Measurements from ENCODE around the gene CTSS.

CTSS gene

DNA sequence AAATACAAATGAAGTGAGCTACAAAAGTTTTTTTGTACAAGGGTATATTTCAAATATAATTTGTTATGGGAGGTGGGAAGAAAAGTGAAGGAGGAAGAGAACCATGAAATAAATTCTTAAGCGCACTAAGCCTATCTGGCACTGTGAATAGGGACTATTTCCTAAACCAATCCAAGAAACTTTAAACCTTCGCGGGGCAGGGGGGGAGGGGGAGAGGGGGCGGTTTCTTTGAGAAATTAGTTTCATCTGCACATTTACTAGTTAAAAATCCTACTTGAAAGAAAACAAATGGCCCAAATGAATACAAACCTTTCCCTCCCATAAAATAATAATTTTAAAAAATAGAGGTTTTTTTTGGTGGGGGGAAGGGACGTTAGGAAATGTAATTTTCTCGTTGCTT lies 69.0 kb downstream of the CTSS start:
- no peak for DNase-seq

DNA sequence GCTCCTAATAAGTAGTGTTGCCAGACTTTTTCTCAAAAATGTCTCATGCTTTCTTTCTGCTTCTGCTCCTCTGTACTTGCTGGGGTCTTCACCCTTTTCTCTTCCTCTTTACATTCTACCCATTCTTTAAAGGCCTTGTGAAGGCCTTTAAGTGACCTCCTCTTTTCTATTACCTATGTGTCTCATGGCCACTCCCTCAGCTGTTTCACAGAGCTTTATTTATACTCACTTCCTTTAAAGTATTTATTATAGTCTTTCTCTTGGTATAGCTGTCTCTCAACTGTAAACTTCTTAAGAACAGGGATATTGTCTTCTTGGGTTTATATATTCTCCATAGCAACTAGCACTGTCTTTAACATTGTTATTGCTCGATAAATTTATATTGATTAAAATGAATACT lies 69.4 kb downstream of the CTSS start:
- DNase-seq = no peak

DNA sequence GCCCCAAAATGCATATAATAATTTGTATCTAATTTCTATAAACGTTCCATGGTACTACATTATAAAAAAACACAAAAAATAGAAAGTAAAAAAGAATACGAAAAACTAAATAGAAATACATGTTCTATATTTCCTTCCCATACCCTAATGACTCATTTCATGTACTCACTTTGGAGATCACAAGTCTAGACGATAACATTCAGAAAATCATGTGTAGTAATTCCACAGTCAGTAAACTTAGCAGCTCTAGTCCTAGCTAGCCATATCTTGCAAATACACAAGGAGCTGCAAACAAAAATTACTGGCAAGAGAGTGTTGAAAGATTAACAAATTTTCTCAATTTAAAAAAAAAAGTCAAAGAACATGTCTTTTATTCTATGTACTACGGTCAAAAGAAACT lies 70.0 kb downstream of the CTSS start:
- no peak for DNase-seq

DNA sequence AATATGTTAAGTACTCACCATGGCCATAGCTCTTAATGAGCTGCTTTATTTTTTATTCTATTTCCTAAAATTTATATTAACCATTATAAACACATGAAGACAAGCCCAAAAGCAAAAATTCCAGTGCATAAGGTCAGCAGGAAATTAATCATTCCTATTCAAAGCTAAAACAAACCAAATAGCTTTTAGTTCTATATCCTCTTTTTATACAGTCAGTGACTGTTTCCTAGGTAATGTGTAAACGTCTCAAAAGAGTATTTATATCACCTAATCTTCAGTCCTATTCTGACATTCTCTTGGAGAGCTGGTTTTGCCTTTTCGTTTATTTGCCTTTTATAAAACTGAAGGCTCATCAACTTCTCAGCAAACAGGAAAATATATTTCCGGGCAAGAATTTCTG lies 72.9 kb downstream of the CTSS start:
- no peak for DNase-seq

DNA sequence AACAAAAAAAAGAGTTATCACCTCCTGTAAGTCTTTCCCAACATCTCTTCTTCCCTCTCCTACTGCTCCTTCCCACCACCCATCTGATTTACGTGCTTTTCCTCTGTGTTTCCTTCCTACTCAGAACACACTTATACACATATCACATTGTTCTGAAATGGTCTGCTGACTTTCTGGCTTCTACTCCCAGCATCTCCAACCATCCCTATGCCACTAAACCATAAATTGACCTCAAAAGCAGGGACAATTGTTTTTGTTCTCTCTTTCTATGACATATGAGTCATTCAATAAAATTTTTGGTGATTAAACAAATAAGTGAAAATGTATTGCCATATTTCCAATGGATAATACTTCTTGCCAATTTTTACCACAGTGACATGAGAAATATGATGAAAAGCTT lies 76.8 kb downstream of the CTSS start:
- no peak for DNase-seq

DNA sequence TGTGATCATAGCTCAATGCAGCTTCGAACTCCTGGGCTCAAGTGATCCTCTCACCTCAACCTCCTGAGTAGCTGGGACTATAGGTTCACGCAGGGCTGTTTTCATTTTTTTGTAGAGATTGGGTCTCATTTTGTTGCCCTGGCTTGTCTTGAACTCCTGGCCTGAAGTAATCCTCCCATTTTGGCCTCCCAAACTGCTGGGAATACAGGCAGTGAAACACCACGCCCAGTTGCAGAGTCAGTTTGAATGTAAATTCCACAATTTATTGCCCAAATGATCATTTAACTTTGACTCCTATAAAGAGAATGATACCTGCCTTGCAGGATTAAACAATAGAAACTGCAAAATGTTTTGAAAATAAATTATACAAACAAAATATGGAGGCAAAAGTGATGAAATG lies 79.3 kb downstream of the CTSS start:
- no peak for DNase-seq

DNA sequence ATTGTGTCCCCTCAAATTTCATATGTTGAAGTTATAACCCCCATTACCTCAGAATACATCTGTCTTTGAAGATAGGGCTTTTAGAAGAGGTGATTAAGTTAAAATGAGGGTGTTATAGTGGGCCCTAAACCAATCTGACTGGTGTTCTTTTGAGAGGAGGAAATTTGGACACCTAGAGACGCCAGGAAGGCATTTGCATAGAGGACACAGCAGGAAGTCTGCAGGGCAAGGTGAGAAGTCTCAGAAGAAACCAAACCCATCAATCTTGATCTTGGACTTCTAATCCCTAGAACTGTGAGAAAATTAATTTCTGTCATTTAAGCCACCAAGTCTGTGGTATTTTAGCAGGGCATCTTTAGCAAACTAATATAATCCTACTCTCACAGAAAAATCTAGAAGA lies 81.7 kb downstream of the CTSS start:
- no peak for DNase-seq

Measured in stimulated activated CD4-positive, alpha-beta T cell treated with anti-CD3 and anti-CD28 coated beads, Interleukin-2, amount 100 ng/mL, for 48 hours (primary cell).